Common myeloid progenitor, CD34-positive (primary cell): ENCODE results near the gene ITGAL.

Experiments
- CTCF ChIA-PET: fragments of 350-600 bp; sonication (Branson Sonifier 250); formaldehyde crosslinking; loops from one replicate; lab custom pipeline; 2021; ENCODE audit warnings: antibody characterized with exemption; lab: Charles Lee
- POLR2A ChIA-PET: fragments of 350-600 bp; sonication (Branson Sonifier 250); formaldehyde crosslinking; loops from one replicate; lab custom pipeline; 2021; ENCODE audit warnings: antibody characterized with exemption; lab: Charles Lee
- DNase-seq, 3 donors: peaks; one replicate each; pipeline versions ENCODE4 v3.0.0 to v3.0.0-alpha.2; 2013
- H3K27ac ChIP-seq, 2 experiments: 1 replicate in 1 of 2; 2 replicates in 1 of 2; pipeline ENCODE4 v1.7.0; 2013; ENCODE audit warnings: inconsistent platforms in 2 of 2, low read length in 2 of 2, mild to moderate bottlenecking in 2 of 2, low read depth in 1 of 2, moderate library complexity in 1 of 2; ENCODE audit not compliant: severe bottlenecking in 2 of 2, insufficient read depth in 1 of 2, poor library complexity in 1 of 2
- H3K27me3 ChIP-seq, 5 experiments: replicated peaks in 2 of 5; 1 replicate in 3 of 5; 2 replicates in 2 of 5; pipeline versions ENCODE4 v1.6.1 to v1.7.0; 2013; ENCODE audit warnings: low read length in 4 of 5, mild to moderate bottlenecking in 2 of 5, moderate library complexity in 2 of 5, inconsistent platforms in 1 of 5; ENCODE audit not compliant: insufficient read depth in 5 of 5, control insufficient read depth in 4 of 5
- H3K36me3 ChIP-seq, 4 experiments: 1 replicate in 2 of 4; 2 replicates in 2 of 4; pipeline versions ENCODE4 v1.6.1 to v1.7.0; 2013; ENCODE audit warnings: low read length in 3 of 4, control low read depth in 1 of 4, mild to moderate bottlenecking in 1 of 4; ENCODE audit not compliant: control insufficient read depth in 4 of 4, insufficient read depth in 4 of 4
- H3K4me1 ChIP-seq, 4 experiments: 1 replicate in 3 of 4; 2 replicates in 1 of 4; pipeline versions ENCODE4 v1.6.1 to v1.7.1; 2013; ENCODE audit warnings: low read length in 3 of 4, mild to moderate bottlenecking in 3 of 4, control low read depth in 1 of 4, inconsistent platforms in 1 of 4, moderate library complexity in 1 of 4; ENCODE audit not compliant: control insufficient read depth in 4 of 4, insufficient read depth in 4 of 4; ENCODE audit errors: control extremely low read depth in 1 of 4
- H3K4me3 ChIP-seq, 7 experiments: 1 replicate in 4 of 7; 2 replicates in 3 of 7; pipeline versions ENCODE4 v1.5.1 to v1.7.0; 2013; ENCODE audit warnings: mild to moderate bottlenecking in 7 of 7, low read length in 6 of 7, moderate library complexity in 6 of 7, inconsistent platforms in 2 of 7, low read depth in 2 of 7, control low read depth in 1 of 7; ENCODE audit not compliant: insufficient read depth in 4 of 7, control insufficient read depth in 1 of 7; ENCODE audit errors: extremely low read depth in 1 of 7
- H3K9me3 ChIP-seq, 5 experiments: 1 replicate in 4 of 5; 2 replicates in 1 of 5; pipeline versions ENCODE4 v1.6.1 to v1.7.1; 2013; ENCODE audit warnings: low read length in 4 of 5, mild to moderate bottlenecking in 2 of 5, inconsistent platforms in 1 of 5, low read depth in 1 of 5, moderate library complexity in 1 of 5; ENCODE audit not compliant: control insufficient read depth in 4 of 5, insufficient read depth in 2 of 5; ENCODE audit errors: control extremely low read depth in 1 of 5
- WGBS: methylation state at CpG from one replicate; pipeline ENCODE4 v1.1.5; 2013; ENCODE audit not compliant: insufficient coverage; 5-methylcytosine and 5-hydroxymethylcytosine counted together

The ITGAL gene

DNA sequence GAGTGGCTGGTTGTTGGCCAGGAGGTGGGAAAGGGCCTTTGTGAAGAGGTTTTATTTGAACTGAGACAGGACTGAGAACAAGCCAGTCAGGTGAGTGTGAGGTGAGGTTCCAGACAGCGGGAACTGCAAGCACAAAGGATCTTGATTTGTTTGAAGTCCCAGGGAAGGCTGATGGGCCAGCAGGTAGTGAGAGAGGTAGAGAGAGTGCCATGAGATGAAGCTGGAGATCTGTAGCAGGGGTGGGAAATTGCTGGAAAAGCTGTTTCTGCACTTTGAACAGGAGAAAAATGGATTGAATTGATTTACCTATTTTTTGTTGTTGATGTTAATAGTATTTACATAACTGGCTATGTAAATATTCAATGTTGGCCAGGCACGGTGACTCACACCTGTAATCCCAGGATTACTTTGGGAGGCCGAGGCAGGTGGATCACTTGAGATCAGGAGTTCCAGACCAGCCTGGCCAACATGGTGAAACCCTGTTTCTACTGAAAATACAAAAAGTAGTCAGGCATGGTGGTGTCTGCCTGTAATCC is 35.0 kb upstream of the ITGAL start:
- H3K27ac ChIP-seq: no peak overlapping the region
- peaks cover 0 to 14% (median 3%) of the 10 kb centered on the region in 4 experiments for H3K4me1 ChIP-seq
- no peak overlapping the region for H3K4me3 ChIP-seq
- CTCF ChIA-PET: interaction anchor here (1.2 kb wide), 1 partner anchor 12 kb away, joined by 3 read pairs; no protein-coding TSS in a partner anchor
- POLR2A ChIA-PET: no interaction called here
- no peaks in the 10 kb centered on the region for H3K36me3 ChIP-seq
- 100% methylated on average over 3 of the region's 3 CpGs for WGBS
- H3K27me3 ChIP-seq: no peaks in the 10 kb centered on the region
- no peaks in the 10 kb centered on the region for H3K9me3 ChIP-seq
- DNase-seq: no peak

- DNase-seq: no peak
- Histone ChIP-seq H3K9me3 (no peaks in the 10 kb centered on the region), H3K27ac (no peak overlapping the region), H3K36me3 (peaks cover 0 to 10% (median 6%) of the 10 kb centered on the region in 4 experiments), H3K27me3 (no peaks in the 10 kb centered on the region), H3K4me1 (peaks cover 0 to 16% (median 6%) of the 10 kb centered on the region in 4 experiments), H3K4me3 (no peak overlapping the region)
- WGBS: 89% methylated on average over 3 of the region's 5 CpGs
- POLR2A ChIA-PET: no interaction called here
- CTCF ChIA-PET: interaction anchor here (1.2 to 1.8 kb wide), 2 partner anchors 9 to 10 kb away, joined by 3 to 5 read pairs; partner anchors contain the start of gene DCTPP1
Measured at GRCh38 chr16:30438835-30439234, 33.7 kb upstream of the ITGAL start.

GRCh38 chr16:30439720-30440348 is 32.7 kb upstream of the ITGAL start:
- ChIA-PET CTCF (interaction anchor here (1.7 to 1.8 kb wide), 2 partner anchors 9 to 10 kb away, joined by 4 to 5 read pairs; partner anchors contain the start of gene DCTPP1), POLR2A (interaction anchor here (0.6 to 1.1 kb wide), 2 partner anchors 22 to 24 kb away, joined by 3 to 4 read pairs; no protein-coding TSS in a partner anchor)
- Histone ChIP-seq H3K27ac (no peak overlapping the region), H3K36me3 (peaks cover 0 to 19% (median 10%) of the 10 kb centered on the region in 4 experiments), H3K4me3 (no peak overlapping the region), H3K4me1 (peaks cover 3 to 23% (median 15%) of the 10 kb centered on the region in 4 experiments), H3K27me3 (no peaks in the 10 kb centered on the region), H3K9me3 (no peaks in the 10 kb centered on the region)
- 86% methylated on average over 4 of the region's 6 CpGs for WGBS
- peak in 2 of 3 donors; percentile 48 to 58 for DNase-seq

DNA sequence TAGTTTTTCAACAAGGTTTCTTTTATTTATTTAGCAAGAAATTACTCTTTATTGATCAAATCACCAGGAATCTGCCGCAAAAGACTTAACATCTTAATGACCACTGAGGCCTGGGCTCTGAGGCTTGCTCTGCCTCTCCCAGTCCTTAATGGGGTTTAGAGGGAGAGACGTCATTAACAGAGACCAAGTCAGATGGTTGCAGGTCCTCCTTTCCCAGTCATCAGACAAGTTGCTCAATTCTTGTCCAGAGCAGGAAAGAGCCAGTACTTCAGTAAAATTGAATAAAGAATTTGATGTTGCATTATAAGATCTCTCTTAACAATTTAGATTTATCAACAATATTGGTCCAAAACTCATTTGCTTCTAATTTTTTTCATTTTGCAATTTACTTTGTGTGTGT is 28.9 kb upstream of the ITGAL start:
- no peak overlapping the region for H3K27ac ChIP-seq
- no peak for DNase-seq
- peaks cover 0 to 19% (median 10%) of the 10 kb centered on the region in 4 experiments for H3K36me3 ChIP-seq
- H3K9me3 ChIP-seq: no peaks in the 10 kb centered on the region
- H3K4me3 ChIP-seq: no peak overlapping the region
- no peaks in the 10 kb centered on the region for H3K27me3 ChIP-seq
- ChIA-PET POLR2A (no interaction called here), CTCF (interaction anchor here (0.6 to 2.5 kb wide), 4 partner anchors 13 to 193 kb away, joined by 3 to 12 read pairs (median 4); partner anchors contain the start of gene DCTPP1)
- WGBS: 100% methylated on average over 1 of the region's 2 CpGs
- peaks cover 3 to 38% (median 26%) of the 10 kb centered on the region in 4 experiments for H3K4me1 ChIP-seq

GRCh38 chr16:30444231-30445148 is 28.1 kb upstream of the ITGAL start:
- Histone ChIP-seq H3K4me3 (peak overlapping the region; percentile 65 to 99 (median 95)), H3K27ac (peak overlapping the region; percentile 94 to 98), H3K4me1 (peaks cover 3 to 38% (median 26%) of the 10 kb centered on the region in 4 experiments), H3K36me3 (peaks cover 0 to 19% (median 10%) of the 10 kb centered on the region in 4 experiments), H3K27me3 (no peaks in the 10 kb centered on the region), H3K9me3 (no peaks in the 10 kb centered on the region)
- no peak for DNase-seq
- POLR2A ChIA-PET: interaction anchor here (0.8 to 1.0 kb wide), 2 partner anchors 27 to 83 kb away, joined by 3 to 6 read pairs; no protein-coding TSS in a partner anchor
- 95% methylated on average over 28 of the region's 29 CpGs for WGBS
- CTCF ChIA-PET: interaction anchor here (0.6 to 5.6 kb wide), 9 partner anchors 9 to 202 kb away, joined by 3 to 37 read pairs (median 3); partner anchors contain the start of genes DCTPP1 and ZNF747

DNA sequence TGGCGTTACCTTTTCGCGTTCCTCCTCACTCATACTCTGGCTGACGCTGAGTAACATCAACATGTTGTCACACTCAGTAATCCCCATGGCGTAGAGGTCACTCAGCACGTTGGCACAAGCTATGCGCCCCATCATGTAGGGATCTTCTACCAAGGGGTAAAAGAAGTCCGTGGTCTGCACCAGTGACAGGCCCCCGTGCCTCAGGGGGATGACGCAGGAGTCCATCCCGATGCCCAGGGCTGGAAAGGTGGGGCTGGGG is 27.5 kb upstream of the ITGAL start:
- POLR2A ChIA-PET: interaction anchor here (0.8 to 1.0 kb wide), 2 partner anchors 28 to 82 kb away, joined by 3 to 6 read pairs; no protein-coding TSS in a partner anchor
- peak overlapping the region; percentile 94 to 98 for H3K27ac ChIP-seq
- CTCF ChIA-PET: interaction anchor here (0.7 to 5.6 kb wide), 6 partner anchors 11 to 90 kb away, joined by 3 to 37 read pairs (median 4); partner anchors contain the start of genes DCTPP1 and ZNF747

More for the DNA sequence above, 27.5 kb upstream of the ITGAL start:
- Histone ChIP-seq H3K4me1 (peaks cover 3 to 33% (median 25%) of the 10 kb centered on the region in 4 experiments), H3K36me3 (peaks cover 0 to 19% (median 10%) of the 10 kb centered on the region in 4 experiments), H3K9me3 (no peaks in the 10 kb centered on the region), H3K27me3 (no peaks in the 10 kb centered on the region), H3K4me3 (peak overlapping the region; percentile 65 to 99 (median 95))
- DNase-seq: peak in 1 of 3 donors; percentile 20
- WGBS: 34% methylated on average over 11 of the region's 11 CpGs
